GM10847 (cell line): Measurements from ENCODE around the gene KCNJ10.

Source experiments
- POLR2A ChIP-seq: IDR thresholded peaks from 2 replicates; pipeline ENCODE4 v1.6.1; 2011; ENCODE audit not compliant: insufficient read length; ENCODE audit errors: extremely low read depth

The KCNJ10 gene

DNA sequence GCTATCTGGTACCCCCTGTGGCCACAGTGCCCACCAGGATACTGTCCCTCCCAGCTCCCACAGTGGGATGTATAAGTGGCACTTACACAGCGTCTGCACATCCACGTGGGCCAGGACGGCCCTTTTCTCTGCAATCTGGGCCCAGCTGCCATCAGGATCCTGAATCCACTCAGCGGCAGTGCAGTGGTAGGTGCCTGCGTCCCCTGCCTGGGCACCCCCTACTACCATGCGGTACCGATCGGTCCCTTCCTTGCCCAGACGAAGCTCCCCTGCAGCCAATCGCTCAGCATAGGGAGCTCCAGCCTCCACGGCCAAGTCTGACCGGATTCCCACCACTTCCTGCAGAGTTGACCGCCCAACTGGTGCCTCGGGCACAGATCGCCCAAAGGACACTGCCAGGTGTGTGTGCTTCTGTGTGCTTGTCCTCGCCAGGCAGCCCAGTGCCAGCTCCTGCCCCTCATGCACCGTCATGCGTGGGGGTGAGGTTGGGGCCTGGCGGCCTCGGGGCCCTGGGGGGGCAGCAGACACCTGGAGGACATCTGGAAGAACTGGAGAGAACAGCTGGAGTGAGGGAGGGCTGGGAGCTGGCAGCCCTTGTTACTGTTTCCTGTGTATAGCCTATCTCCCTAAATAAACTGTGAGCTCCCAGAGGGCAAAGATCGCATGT, 23.8 kb upstream of the KCNJ10 start:
- no peak for TF ChIP-seq POLR2A

DNA sequence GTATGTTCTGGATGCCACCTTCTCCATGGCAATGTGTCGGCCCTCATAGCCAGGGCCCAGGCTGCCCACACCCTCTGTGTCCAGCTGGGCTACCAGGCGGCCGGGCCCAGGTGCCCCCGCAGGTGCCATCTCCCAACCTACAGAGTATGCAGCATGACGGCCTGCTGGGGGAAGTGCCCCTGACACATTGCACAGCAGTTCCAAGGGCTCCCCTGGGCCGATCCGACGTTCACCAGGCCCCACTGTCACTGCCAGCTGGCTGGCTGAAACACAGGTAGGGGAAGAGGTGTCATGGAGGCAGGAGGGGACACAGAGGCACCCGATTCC, 23.1 kb upstream of the KCNJ10 start:
- TF ChIP-seq POLR2A, result no peak

- TF ChIP-seq POLR2A, result no peak
Observed at GRCh38 chr1:160092366-160093068, 22.6 kb upstream of the KCNJ10 start.

- no peak for TF ChIP-seq POLR2A
Observed at GRCh38 chr1:160091666-160092223, 21.8 kb upstream of the KCNJ10 start.

GRCh38 chr1:160090760-160091159, 20.8 kb upstream of the KCNJ10 start:
- TF ChIP-seq POLR2A, result no peak

DNA sequence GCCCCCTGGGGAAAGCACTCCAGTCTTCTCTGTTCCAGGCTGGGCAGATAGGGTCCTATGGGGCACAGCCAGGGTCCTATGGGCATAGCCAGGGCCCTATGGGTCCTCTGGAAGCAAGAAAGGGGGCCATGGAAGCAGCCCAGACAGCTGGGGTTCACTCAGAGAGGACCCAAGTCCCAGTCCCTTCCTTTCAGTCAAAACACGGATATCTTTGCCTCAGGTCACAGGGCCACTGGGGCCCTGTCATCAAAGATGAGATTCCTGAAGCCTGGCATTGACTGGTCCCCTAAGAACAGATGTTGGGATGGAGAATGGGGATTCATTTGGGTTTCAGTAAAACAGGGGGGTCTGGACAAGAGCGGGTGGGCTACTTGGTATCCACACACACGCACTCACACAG, 19.9 kb upstream of the KCNJ10 start:
- TF ChIP-seq POLR2A, result no peak

GRCh38 chr1:160087118-160087662, 17.2 kb upstream of the KCNJ10 start:
- TF ChIP-seq POLR2A, result no peak

DNA sequence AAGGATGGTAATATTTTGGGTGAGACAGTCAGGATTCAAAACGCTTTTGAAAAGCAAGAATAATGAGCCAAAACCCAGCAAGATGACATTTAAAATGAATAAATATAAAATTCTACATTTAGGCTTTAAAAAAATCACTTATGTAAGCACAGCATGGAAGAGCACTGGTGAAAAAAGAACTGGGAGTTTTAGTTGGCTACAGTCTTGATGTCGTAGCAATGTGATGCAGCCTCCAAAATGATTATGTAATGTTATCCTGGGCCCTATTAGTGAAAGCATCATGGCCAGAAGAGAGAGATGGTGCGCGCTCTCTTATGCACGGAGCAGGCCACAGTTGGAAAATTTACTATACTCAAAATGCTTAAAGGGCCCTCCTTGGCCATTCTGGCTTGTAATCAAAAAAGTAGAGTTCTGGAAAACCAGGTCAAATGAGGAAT, 16.5 kb upstream of the KCNJ10 start:
- no peak for TF ChIP-seq POLR2A

GRCh38 chr1:160085686-160086455, 15.9 kb upstream of the KCNJ10 start:
- TF ChIP-seq POLR2A, result no peak

- TF ChIP-seq POLR2A, result no peak
Observed at GRCh38 chr1:160084771-160085321, 14.9 kb upstream of the KCNJ10 start.

GRCh38 chr1:160083968-160084770, 14.2 kb upstream of the KCNJ10 start:
- TF ChIP-seq POLR2A, result no peak

GRCh38 chr1:160082926-160083325, 13.0 kb upstream of the KCNJ10 start:
- no peak for TF ChIP-seq POLR2A

- TF ChIP-seq POLR2A, result no peak
Observed at GRCh38 chr1:160082487-160082886, 12.5 kb upstream of the KCNJ10 start.

- TF ChIP-seq POLR2A, result no peak
Observed at GRCh38 chr1:160081261-160081936, 11.4 kb upstream of the KCNJ10 start, which contains the start of gene KCNJ9. KCNJ9 (plus strand) TSS chr1:160081538; CDS start chr1:160084031, 2,493 bp downstream.
